Measurements from ENCODE around the gene WFS1. TPM values are rescaled to one million over a fixed set of nuclear protein-coding genes. Genes with fewer than 3 reads are reported as not detected.

WFS1 gene
- total RNA-seq, 1 donor: 17.0 TPM

GRCh38 chr4:6298035-6298434 lies 28.4 kb downstream of the WFS1 start:
- Histone ChIP-seq H4K20me1 (ENCODE audit: insufficient read depth, low read length) (peaks cover 4% of the 10 kb centered on the region), H3K36me3 (ENCODE audit: insufficient read depth, low read length) (peaks cover 3% of the 10 kb centered on the region), H3K4me3 (ENCODE audit: insufficient read depth, low read length) (no peak overlapping the region), H3K9me3 (ENCODE audit: low read depth, low read length) (no peaks in the 10 kb centered on the region), H3K27ac (ENCODE audit: low read depth, low read length) (no peak overlapping the region), H3K4me2 (ENCODE audit: insufficient read depth, low read length) (no peak overlapping the region), H3K79me2 (ENCODE audit: insufficient read depth, low read length) (no peaks in the 10 kb centered on the region), H3K27me3 (ENCODE audit: insufficient read depth, low read length) (no peaks in the 10 kb centered on the region), H3K4me1 (ENCODE audit: insufficient read depth, low read length) (no peaks in the 10 kb centered on the region), H2AFZ (ENCODE audit: low read length) (no peak overlapping the region)
- DNase-seq (ENCODE audit: insufficient read length, low spot score, missing footprints): no peak
- no peak for TF ChIP-seq CTCF (IDR thresholded peaks at IDR 0.05; ENCODE audit: extremely low read depth, low read depth, low read length)

DNA sequence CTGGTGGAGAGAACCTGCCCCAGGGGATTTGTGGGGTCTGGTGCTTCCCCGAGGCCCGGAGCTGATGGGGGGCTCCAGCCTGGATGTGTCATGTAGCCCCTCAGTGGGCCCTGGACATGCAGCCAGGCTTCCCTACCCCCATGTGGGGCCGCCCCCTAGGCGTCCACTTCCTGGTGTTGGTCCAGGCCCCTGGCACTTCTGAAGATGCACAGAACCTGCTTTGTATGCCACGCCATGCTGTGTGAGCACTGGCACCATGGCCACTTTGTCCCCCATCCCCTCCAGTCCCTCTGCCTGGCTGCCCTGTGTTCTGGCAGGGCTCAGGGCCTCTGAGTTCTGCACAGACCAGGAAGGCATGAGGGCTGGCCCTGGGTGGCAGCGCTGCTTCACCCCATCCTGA lies 29.2 kb downstream of the WFS1 start:
- no peak overlapping the region for H3K4me3 ChIP-seq (ENCODE audit: insufficient read depth, low read length)
- no peak overlapping the region for H2AFZ ChIP-seq (ENCODE audit: low read length)
- peaks cover 3% of the 10 kb centered on the region for H3K36me3 ChIP-seq (ENCODE audit: insufficient read depth, low read length)
- no peak for TF ChIP-seq CTCF (IDR thresholded peaks at IDR 0.05; ENCODE audit: extremely low read depth, low read depth, low read length)
- H3K27ac ChIP-seq (ENCODE audit: low read depth, low read length): no peak overlapping the region
- H3K4me1 ChIP-seq (ENCODE audit: insufficient read depth, low read length): no peaks in the 10 kb centered on the region
- no peaks in the 10 kb centered on the region for H3K27me3 ChIP-seq (ENCODE audit: insufficient read depth, low read length)
- no peaks in the 10 kb centered on the region for H3K79me2 ChIP-seq (ENCODE audit: insufficient read depth, low read length)
- H3K4me2 ChIP-seq (ENCODE audit: insufficient read depth, low read length): no peak overlapping the region
- peaks cover 4% of the 10 kb centered on the region for H4K20me1 ChIP-seq (ENCODE audit: insufficient read depth, low read length)
- no peaks in the 10 kb centered on the region for H3K9me3 ChIP-seq (ENCODE audit: low read depth, low read length)
- DNase-seq (ENCODE audit: insufficient read length, low spot score, missing footprints): no peak

DNA sequence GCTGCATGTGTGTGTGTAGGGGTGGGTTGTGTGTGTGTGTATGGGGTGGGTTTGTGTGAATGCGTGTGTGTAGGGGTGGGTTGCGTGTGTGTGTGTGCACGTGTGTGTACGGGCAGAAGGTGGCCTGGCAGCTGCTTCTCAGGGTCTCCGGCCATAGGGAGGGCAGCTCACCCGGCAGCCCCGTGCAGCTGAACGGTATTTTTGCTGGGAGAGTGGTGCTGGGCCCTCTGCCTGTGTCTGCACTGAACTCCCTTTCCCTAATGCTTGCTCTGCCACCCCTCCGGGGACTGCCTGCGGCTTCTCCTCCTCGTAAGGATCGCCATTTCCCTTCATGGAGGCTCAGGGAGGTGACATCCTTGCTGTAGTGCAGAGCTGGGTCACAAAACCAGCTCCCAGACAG lies 30.2 kb downstream of the WFS1 start:
- no peak for DNase-seq (ENCODE audit: insufficient read length, low spot score, missing footprints)
- no peak for TF ChIP-seq CTCF (IDR thresholded peaks at IDR 0.05; ENCODE audit: extremely low read depth, low read depth, low read length)
- Histone ChIP-seq H3K9me3 (ENCODE audit: low read depth, low read length) (no peaks in the 10 kb centered on the region), H3K4me1 (ENCODE audit: insufficient read depth, low read length) (no peaks in the 10 kb centered on the region), H4K20me1 (ENCODE audit: insufficient read depth, low read length) (peaks cover 4% of the 10 kb centered on the region), H3K36me3 (ENCODE audit: insufficient read depth, low read length) (peaks cover 3% of the 10 kb centered on the region), H3K27ac (ENCODE audit: low read depth, low read length) (no peak overlapping the region), H3K27me3 (ENCODE audit: insufficient read depth, low read length) (no peaks in the 10 kb centered on the region), H3K79me2 (ENCODE audit: insufficient read depth, low read length) (no peaks in the 10 kb centered on the region), H2AFZ (ENCODE audit: low read length) (no peak overlapping the region), H3K4me2 (ENCODE audit: insufficient read depth, low read length) (no peak overlapping the region), H3K4me3 (ENCODE audit: insufficient read depth, low read length) (no peak overlapping the region)

- H3K27ac ChIP-seq (ENCODE audit: low read depth, low read length): no peak overlapping the region
- no peak for TF ChIP-seq CTCF (IDR thresholded peaks at IDR 0.05; ENCODE audit: extremely low read depth, low read depth, low read length)
- H3K9me3 ChIP-seq (ENCODE audit: low read depth, low read length): no peaks in the 10 kb centered on the region
- no peaks in the 10 kb centered on the region for H3K79me2 ChIP-seq (ENCODE audit: insufficient read depth, low read length)
- no peak overlapping the region for H3K4me3 ChIP-seq (ENCODE audit: insufficient read depth, low read length)
- H3K27me3 ChIP-seq (ENCODE audit: insufficient read depth, low read length): no peaks in the 10 kb centered on the region
- no peak overlapping the region for H2AFZ ChIP-seq (ENCODE audit: low read length)
- peaks cover 3% of the 10 kb centered on the region for H3K36me3 ChIP-seq (ENCODE audit: insufficient read depth, low read length)
- peaks cover 4% of the 10 kb centered on the region for H4K20me1 ChIP-seq (ENCODE audit: insufficient read depth, low read length)
- no peak for DNase-seq (ENCODE audit: insufficient read length, low spot score, missing footprints)
- H3K4me1 ChIP-seq (ENCODE audit: insufficient read depth, low read length): no peaks in the 10 kb centered on the region
- H3K4me2 ChIP-seq (ENCODE audit: insufficient read depth, low read length): no peak overlapping the region
Measured at GRCh38 chr4:6300359-6300758, 30.7 kb downstream of the WFS1 start.

All from osteoblast (primary cell).